ENCODE measurements around the gene CA11.
A peak's percentile ranks its signal among the peaks of the same experiment; 100 is the strongest.

Gene CA11

DNA sequence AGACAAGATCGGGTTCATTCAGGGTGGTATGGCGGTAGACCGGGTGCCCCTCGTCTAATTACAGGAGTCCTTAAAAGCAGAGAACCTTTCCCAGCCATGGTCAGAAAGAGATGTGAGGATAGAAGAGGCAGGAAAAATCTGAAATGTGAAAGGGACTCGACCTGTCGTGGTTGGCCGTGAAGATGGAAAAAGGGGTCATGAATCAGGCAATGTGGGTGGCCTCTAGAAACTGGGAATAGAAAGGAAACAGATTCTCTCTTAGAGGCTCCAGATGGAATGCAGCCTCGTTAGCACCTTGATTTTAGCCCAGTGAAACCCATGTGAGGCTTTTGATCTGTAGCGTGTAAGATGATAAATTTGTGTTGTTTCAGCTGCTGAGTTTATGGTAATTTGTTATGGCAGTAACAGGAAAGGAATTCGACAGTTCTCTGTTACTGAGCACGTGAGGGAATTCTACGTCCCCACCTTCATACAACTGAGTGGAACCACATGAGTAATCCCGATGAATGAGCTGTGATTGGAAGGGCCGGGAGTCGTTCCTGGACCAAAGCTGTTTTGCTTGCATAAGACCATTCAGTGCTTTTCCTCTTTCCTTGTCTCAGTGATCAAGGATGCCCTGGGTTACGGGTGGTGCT is 11.0 kb upstream of the CA11 start:
- TF ChIP-seq, protein P1, sequence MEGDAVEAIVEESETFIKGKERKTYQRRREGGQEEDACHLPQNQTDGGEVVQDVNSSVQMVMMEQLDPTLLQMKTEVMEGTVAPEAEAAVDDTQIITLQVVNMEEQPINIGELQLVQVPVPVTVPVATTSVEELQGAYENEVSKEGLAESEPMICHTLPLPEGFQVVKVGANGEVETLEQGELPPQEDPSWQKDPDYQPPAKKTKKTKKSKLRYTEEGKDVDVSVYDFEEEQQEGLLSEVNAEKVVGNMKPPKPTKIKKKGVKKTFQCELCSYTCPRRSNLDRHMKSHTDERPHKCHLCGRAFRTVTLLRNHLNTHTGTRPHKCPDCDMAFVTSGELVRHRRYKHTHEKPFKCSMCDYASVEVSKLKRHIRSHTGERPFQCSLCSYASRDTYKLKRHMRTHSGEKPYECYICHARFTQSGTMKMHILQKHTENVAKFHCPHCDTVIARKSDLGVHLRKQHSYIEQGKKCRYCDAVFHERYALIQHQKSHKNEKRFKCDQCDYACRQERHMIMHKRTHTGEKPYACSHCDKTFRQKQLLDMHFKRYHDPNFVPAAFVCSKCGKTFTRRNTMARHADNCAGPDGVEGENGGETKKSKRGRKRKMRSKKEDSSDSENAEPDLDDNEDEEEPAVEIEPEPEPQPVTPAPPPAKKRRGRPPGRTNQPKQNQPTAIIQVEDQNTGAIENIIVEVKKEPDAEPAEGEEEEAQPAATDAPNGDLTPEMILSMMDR (IDR thresholded peaks at IDR 0.05; ENCODE audit: insufficient read depth, low read length, missing control alignments) = no peak
- ChIA-PET CTCF (interaction anchor here (1.7 to 2.7 kb wide), 3 partner anchors 11 to 19 kb away, joined by 9 to 21 read pairs (median 10); partner anchors contain the start of gene CA11), POLR2A (no interaction called here)
- no peak overlapping the region for H3K4me3 ChIP-seq (ENCODE audit: low read depth, low read length)
- peak; percentile 74 for DNase-seq (ENCODE audit: low read depth, low spot score)

DNA sequence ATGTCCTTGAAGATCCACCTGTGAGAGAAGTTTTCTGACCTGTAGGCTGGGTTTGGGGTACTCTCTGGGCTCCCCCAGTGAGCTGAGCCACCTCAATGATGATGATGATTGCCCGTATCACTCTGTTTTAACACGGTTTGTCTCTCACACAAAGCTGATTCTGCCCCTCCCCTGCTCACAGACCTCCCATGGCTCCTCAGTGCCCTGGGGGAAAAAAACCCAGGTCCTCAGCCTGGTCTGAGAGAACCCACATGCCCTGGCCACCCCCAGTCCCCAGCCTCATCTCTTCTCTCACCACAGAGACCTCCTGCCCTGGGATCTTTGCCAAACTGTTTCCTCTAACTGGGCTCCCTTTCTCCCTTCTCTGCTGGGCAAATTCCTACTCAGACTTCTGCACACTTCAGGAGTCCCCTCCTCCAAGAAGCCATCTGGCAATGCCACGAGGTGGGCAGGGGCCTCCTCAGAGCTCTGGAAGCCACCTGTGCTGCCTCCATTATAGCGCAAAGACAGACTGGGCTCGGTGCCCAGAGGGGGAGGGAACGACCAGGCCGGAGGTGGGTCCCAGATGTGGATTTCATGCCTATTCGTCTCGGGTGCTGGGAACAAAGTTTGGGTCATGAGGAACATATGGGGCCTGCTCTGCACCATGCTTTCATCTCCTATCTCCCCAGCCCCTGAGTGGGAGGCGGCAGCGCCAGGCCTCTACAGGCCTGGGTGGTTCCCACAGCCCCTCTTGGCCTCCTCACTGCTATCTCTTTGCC is 8.5 kb upstream of the CA11 start:
- H3K4me3 ChIP-seq (ENCODE audit: low read depth, low read length) = no peak overlapping the region
- ChIA-PET CTCF (interaction anchor here (1.5 to 2.0 kb wide), 2 partner anchors 9 to 21 kb away, joined by 5 to 9 read pairs; no protein-coding TSS in a partner anchor), POLR2A (no interaction called here)
- DNase-seq (ENCODE audit: low read depth, low spot score) = no peak
- TF ChIP-seq, protein P1 (IDR thresholded peaks at IDR 0.05; ENCODE audit: insufficient read depth, low read length, missing control alignments) = no peak

DNA sequence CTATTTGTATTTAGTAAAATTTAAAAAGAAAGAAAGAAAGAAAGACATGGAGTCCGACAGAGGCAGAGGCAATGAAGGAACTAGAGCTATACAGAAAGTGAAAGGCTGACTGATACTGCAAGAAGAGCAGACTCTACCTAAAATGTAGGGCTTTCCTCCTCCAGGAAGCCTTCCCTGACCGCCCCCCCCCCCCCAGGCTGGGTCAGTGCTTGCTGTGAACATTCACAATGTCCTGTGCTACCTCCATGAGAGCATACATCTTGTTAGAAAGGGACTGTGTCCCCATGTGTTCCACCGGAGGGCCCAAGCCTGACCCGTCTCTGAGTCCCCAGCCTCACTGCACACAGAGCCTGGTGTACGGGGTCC is 5.7 kb upstream of the CA11 start:
- CTCF ChIA-PET = interaction anchor here (0.7 to 2.1 kb wide), 2 partner anchors 24 to 26 kb away, joined by 3 to 7 read pairs; no protein-coding TSS in a partner anchor
- TF ChIP-seq, protein P1 (IDR thresholded peaks at IDR 0.05; ENCODE audit: insufficient read depth, low read length, missing control alignments) = no peak
- DNase-seq (ENCODE audit: low read depth, low spot score) = no peak
- POLR2A ChIA-PET = interaction anchor here (0.6 kb wide), 1 partner anchor 227 kb away, joined by 4 read pairs; no protein-coding TSS in a partner anchor
- H3K4me3 ChIP-seq (ENCODE audit: low read depth, low read length) = no peak overlapping the region

DNA sequence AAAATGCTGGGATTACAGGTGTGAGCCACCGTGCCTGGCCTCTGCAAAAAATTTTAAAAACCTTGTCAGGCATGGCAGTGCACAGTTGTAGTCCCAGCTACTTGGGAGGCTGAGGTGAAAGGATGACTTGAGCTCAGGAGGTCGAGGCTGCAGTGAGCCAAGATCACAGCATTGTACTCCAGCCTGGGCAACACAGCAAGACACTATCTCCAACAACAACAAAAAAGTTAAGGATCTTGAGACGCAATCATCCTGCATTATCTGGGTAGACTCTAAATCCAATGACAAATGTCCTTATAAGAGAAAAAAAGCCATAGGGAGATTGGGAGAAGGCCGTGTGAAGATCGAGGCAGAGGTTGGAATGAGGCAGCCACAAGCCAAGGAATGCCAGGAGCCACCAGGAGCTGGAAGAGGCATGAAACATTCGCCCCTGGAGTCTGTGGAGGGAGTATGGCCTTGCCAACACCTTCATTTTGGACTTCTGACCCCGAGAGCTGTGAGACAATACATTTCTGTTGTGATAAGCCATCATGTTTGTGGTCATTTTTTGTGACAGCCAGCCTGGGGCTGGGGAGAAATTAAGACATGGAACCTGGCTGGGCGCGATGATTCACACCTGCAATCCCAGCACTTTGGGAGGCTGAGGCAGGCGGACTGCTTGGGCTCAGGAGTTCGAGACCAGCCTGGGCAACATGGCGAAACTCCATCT is 5.1 kb upstream of the CA11 start:
- ChIA-PET POLR2A (interaction anchor here (0.6 kb wide), 1 partner anchor 227 kb away, joined by 4 read pairs; no protein-coding TSS in a partner anchor), CTCF (interaction anchor here (0.7 to 2.1 kb wide), 2 partner anchors 24 to 26 kb away, joined by 3 to 7 read pairs; no protein-coding TSS in a partner anchor)
- no peak overlapping the region for H3K4me3 ChIP-seq (ENCODE audit: low read depth, low read length)
- no peak for DNase-seq (ENCODE audit: low read depth, low spot score)
- TF ChIP-seq, protein P1 (IDR thresholded peaks at IDR 0.05; ENCODE audit: insufficient read depth, low read length, missing control alignments) = no peak

DNA sequence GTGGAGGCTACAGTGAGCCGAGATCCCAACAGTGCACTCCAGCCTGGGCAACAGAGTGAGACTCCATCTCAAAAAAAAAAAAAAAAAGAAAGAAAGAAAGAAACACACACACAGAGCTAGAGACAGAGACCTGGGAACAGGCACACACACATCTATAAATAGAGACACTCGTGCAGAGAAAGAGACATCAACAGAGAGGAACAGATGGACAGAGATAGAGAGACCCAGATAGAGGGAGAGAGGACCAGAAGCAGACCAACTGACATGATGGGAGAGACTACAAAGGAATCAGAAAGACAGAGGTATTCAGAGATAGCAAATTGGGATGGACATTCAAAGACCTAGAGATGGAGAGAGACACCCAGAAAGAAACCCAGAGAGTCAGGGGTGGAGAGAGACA is 2.1 kb upstream of the CA11 start:
- DNase-seq (ENCODE audit: low read depth, low spot score) = no peak
- H3K4me3 ChIP-seq (ENCODE audit: low read depth, low read length) = no peak overlapping the region
- POLR2A ChIA-PET = no interaction called here
- TF ChIP-seq, protein P1 (IDR thresholded peaks at IDR 0.05; ENCODE audit: insufficient read depth, low read length, missing control alignments) = no peak
- CTCF ChIA-PET = interaction anchor here (1.2 to 1.5 kb wide), 2 partner anchors 10 to 194 kb away, joined by 3 to 5 read pairs; no protein-coding TSS in a partner anchor
